Measurements from ENCODE around the gene CISH. TPM values are rescaled to one million over a fixed set of nuclear protein-coding genes. Genes with fewer than 3 reads are reported as not detected.

CISH gene
- total and polyA plus RNA-seq, 10 of the 15 experiments (the other 5 are each of a cell fraction or from before 2014, with no cell fraction given), result 0.21 to 4.4 (median 1.8) TPM

DNA sequence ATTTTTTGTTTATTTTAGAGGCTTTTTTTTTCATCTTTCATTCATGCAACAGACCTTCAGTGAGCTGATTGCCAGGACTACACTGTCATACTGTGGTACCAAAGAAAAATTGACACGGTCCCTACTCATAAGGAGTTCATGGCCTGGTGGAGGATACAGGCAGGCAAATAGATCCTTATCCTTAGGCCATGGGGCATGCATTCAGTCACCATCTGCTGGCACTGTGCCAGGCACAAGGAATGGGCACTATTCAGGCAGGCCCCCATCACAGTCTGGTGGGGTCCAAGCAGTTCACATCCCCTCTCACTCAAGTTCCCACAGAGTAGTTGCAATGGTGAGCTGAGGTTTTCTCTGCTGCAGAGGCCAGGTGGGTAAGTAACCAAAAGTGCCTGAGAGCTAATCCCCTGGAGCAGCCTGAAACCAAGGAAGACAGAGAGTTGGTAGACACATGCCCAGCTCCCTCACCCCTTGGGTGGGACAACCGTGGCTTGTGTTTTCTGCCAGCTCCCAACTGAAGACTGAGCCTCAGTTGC, 17.3 kb downstream of the CISH start:
- no peak for FAIRE-seq
- H3K4me1 ChIP-seq (ENCODE audit: control insufficient read depth, insufficient read depth, low read length), result peaks cover 20% of the 10 kb centered on the region
- RAD21 ChIA-PET (ENCODE audit: unreplicated experiment), result interaction anchor here (6.9 kb wide), 1 partner anchor 23 kb away, joined by 96 read pairs; the partner anchor contains the start of gene HEMK1

More for the DNA sequence above, 17.3 kb downstream of the CISH start:
- ATAC-seq (no peak), DNase-seq (ENCODE audit: low read depth, low spot score) (no peak)
- intact Hi-C loops (cut with micrococcal nuclease; ENCODE audit: unreplicated experiment) (no loop called here), in situ Hi-C loops (cut with MboI) (no loop called here)
- Histone ChIP-seq H3K79me2 (ENCODE audit: control insufficient read depth, insufficient read depth, low read length) (no peaks in the 10 kb centered on the region), H3K27ac (ENCODE audit: control insufficient read depth, insufficient read depth) (no peak overlapping the region), H3K27me3 (replicated peaks in 1 of 2; ENCODE audit: control insufficient read depth in 2 of 2, insufficient read depth in 2 of 2, low read length in 1 of 2) (no peaks in the 10 kb centered on the region), H3K9me3 (replicated peaks; ENCODE audit: control insufficient read depth, insufficient read depth, low read length) (no peaks in the 10 kb centered on the region), H3K36me3 (ENCODE audit: control insufficient read depth in 2 of 2, insufficient read depth in 2 of 2, low read length in 1 of 2) (no peaks in the 10 kb centered on the region), H3K9ac (ENCODE audit: control insufficient read depth, insufficient read depth, low read length) (no peak overlapping the region), H2AFZ (ENCODE audit: control insufficient read depth, low read depth, low read length) (no peak overlapping the region; the same call in 1 of the 2 replicates), H3K4me2 (ENCODE audit: control insufficient read depth, insufficient read depth) (no peak overlapping the region), H3K4me3 (no peak overlapping the region), H4K20me1 (ENCODE audit: control insufficient read depth, insufficient read depth) (no peaks in the 10 kb centered on the region)
- no TSS peak for BruUV-seq (replicated peaks)
- ChIA-PET CTCF (interaction anchor here (0.6 to 11.1 kb wide), 3 partner anchors 20 to 832 kb away, joined by 3 to 317 read pairs (median 164); partner anchors contain the start of genes C3orf18, CISH, HEMK1 and MAPKAPK3), SMC1A (ENCODE audit: uncharacterized antibody, unreplicated experiment) (interaction anchor here (8.1 to 10.0 kb wide), 2 partner anchors 19 to 22 kb away, joined by 93 to 186 read pairs; partner anchors contain the start of genes CISH, HEMK1 and MAPKAPK3), POLR2A (interaction anchor here (1.0 to 1.6 kb wide), 2 partner anchors 14 to 26 kb away, joined by 3 to 7 read pairs; partner anchors contain the start of gene C3orf18)
- WGBS (ENCODE audit: insufficient coverage, insufficient replicate concordance, low lambda C conversion rate, missing lambda C conversion rate), result 0% methylated on average over 2 of the region's 2 CpGs
- TF ChIP-seq NR2C2 (IDR thresholded peaks at IDR 0.05; ENCODE audit: borderline replicate concordance, control insufficient read depth, insufficient read length, low read depth) (no peak), YBX1 (IDR thresholded peaks at IDR 0.05) (no peak), SMC3 (IDR thresholded peaks at IDR 0.05; ENCODE audit: borderline replicate concordance, low read length) (no peak), PAX8 (IDR thresholded peaks at IDR 0.05) (no peak), IKZF2 (IDR thresholded peaks at IDR 0.05) (no peak), IRF4 (IDR thresholded peaks at IDR 0.05; ENCODE audit: low read depth, low read length) (no peak), KLF5 (IDR thresholded peaks at IDR 0.05; ENCODE audit: partially characterized antibody) (no peak), MYB (IDR thresholded peaks at IDR 0.05; ENCODE audit: borderline replicate concordance, low read depth, low read length) (no peak), ETV6 (conservative IDR thresholded peaks at IDR 0.05 in 1 of 2, IDR thresholded peaks at IDR 0.05 in 1 of 2; ENCODE audit: borderline replicate concordance in 1 of 2, low read depth in 1 of 2) (no peak)
- TF ChIP-seq, protein P1, sequence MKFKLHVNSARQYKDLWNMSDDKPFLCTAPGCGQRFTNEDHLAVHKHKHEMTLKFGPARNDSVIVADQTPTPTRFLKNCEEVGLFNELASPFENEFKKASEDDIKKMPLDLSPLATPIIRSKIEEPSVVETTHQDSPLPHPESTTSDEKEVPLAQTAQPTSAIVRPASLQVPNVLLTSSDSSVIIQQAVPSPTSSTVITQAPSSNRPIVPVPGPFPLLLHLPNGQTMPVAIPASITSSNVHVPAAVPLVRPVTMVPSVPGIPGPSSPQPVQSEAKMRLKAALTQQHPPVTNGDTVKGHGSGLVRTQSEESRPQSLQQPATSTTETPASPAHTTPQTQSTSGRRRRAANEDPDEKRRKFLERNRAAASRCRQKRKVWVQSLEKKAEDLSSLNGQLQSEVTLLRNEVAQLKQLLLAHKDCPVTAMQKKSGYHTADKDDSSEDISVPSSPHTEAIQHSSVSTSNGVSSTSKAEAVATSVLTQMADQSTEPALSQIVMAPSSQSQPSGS (IDR thresholded peaks at IDR 0.05; ENCODE audit: low read length), result no peak

Measured in GM12878 (cell line).